Measurements from ENCODE around the gene CDV3.

The CDV3 gene

DNA sequence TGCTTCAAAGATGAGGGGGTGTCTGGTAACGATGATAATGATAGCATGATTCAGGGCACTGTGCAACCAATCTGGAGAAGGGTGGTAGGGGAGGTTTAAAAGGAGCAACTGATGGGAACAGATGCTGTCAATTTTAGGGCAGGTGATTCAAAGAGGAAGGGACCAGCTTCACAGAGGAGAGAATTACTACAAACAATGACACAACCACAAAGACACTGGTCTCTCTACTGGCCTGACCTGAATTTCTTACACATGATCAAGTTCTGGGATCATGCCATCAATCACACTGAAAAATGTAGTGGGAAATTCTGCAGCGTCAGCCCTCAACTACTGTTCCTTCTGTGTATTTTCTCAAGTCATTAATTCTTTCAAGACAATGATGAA lies 2.6 kb upstream of the CDV3 start:
- no peak overlapping the region for H3K9ac ChIP-seq (ENCODE audit: low read length)
- no peaks in the 10 kb centered on the region for H3K9me3 ChIP-seq (ENCODE audit: control insufficient read depth, low read length)
- peaks cover 38% of the 10 kb centered on the region for H3K4me1 ChIP-seq (ENCODE audit: control insufficient read depth, insufficient read depth, low read length)
- no peak overlapping the region for H3K4me3 ChIP-seq (ENCODE audit: low read length)
- peaks cover 2% of the 10 kb centered on the region for H3K36me3 ChIP-seq (ENCODE audit: control insufficient read depth, insufficient read depth, low read length)
- H3K27me3 ChIP-seq (ENCODE audit: control insufficient read depth, insufficient read depth, low read length), result no peaks in the 10 kb centered on the region

DNA sequence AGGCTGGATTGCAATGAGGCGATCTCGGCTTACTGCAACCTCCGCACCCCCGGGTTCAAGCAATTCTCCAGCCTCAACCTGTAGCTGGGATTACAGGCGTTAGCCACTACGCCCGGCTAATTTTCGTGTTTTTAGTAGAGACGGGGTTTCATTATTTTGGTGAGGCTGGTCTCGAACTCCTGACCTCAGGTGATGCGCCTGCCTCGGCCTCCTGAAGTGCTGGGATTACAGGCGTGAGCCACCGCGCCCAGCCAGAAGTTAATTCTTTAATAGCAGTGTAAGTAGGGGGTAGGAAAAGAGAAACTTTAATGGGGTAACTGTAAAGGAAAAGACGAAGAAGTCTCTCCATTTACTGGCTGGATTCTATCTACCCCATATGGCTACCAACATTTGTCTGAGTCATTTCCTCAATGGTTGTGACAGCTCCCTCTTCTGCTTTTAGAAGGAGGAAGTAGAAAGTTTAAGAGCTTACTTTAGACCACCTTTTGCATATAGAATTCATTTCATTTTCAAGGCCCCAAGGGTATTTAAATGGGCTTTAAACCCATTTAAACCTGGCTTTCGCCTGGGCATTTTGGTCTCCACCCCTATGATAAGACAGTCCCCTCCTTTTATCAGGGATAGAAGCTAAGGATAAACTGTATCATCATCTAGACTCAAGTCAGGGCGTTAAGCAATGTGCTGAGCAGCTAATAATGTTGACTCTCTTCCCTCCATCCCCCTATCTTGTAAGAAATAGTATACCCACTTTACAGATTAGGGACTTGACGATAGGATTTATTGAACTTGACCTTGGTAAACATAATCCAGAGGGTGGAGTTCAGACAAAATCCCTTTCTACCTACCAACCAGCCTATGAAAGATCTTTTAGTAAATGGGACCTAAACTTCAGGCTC lies 1.1 kb upstream of the CDV3 start:
- Histone ChIP-seq H3K4me3 (ENCODE audit: low read length) (peak overlapping the region; percentile 21), H3K9ac (ENCODE audit: low read length) (peak overlapping the region; percentile 49), H3K4me1 (ENCODE audit: control insufficient read depth, insufficient read depth, low read length) (peaks cover 38% of the 10 kb centered on the region), H3K27me3 (ENCODE audit: control insufficient read depth, insufficient read depth, low read length) (no peaks in the 10 kb centered on the region), H3K36me3 (ENCODE audit: control insufficient read depth, insufficient read depth, low read length) (peaks cover 4% of the 10 kb centered on the region), H3K9me3 (ENCODE audit: control insufficient read depth, low read length) (no peaks in the 10 kb centered on the region)

DNA sequence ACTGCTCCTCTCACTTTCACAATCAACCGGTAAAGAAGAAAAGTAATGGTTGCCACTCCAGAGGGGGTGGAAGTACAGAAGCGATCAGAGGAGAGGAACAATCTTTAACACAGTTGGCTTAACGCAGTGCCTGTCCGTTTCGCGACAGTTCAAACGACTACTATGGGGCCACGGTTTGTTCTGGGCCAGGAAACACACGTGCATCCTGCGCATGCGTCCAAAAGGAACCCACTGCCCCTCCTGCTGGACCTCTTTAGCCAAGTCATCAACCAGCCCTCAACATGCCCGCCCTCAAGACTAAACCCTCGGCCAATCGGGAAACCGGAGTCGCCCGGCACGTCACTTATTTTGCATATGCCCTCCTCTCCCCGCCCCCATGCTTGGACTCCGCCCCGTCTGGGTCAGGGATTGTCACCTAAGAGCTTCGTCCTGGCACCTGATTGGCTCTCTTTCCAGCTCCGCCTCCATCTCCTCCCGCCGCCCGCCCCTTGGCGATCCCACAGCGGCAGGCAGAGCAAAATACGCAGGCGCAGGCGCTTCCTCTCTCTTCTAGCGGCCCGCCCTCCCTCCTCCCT lies 345 bp upstream of the CDV3 start:
- H3K27me3 ChIP-seq (ENCODE audit: control insufficient read depth, insufficient read depth, low read length), result no peaks in the 10 kb centered on the region
- no peaks in the 10 kb centered on the region for H3K9me3 ChIP-seq (ENCODE audit: control insufficient read depth, low read length)
- peak overlapping the region; percentile 21 for H3K4me3 ChIP-seq (ENCODE audit: low read length)
- H3K4me1 ChIP-seq (ENCODE audit: control insufficient read depth, insufficient read depth, low read length), result peaks cover 38% of the 10 kb centered on the region
- H3K9ac ChIP-seq (ENCODE audit: low read length), result peak overlapping the region; percentile 57
- H3K36me3 ChIP-seq (ENCODE audit: control insufficient read depth, insufficient read depth, low read length), result peaks cover 4% of the 10 kb centered on the region

DNA sequence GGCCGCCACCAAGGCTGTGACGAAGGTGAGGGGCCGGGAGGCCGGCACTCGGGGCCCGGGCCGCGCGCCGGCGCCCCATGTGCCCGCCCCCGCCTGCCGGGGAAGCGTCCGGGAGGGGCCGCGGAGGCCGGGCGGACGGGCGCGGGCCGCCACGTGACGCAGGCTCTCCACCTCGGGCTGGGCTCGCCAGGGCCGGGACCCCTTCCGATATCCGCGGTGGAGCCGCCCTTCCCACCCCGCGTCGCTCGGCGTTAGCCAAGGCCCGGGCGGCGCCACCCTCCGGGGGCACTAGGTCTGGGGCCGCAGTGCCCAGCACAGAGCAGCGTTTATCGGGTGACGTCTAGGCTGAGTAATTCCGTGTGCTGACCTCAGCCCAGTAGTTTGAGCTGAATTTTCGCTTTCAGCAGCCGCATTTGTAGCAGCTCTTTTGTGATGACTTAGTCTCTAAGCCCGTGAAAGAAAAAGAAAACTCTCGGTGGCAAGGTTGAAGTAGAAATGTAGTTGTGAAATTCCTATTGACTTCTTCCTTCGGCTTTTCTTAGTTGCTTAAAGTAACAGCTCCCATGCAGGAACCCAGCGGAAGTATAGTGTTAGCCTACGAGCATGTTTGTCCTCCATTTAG lies 885 bp downstream of the CDV3 start:
- Histone ChIP-seq H3K9ac (ENCODE audit: low read length) (peak overlapping the region; percentile 86), H3K4me3 (ENCODE audit: low read length) (peak overlapping the region; percentile 53), H3K4me1 (ENCODE audit: control insufficient read depth, insufficient read depth, low read length) (peaks cover 32% of the 10 kb centered on the region), H3K9me3 (ENCODE audit: control insufficient read depth, low read length) (no peaks in the 10 kb centered on the region), H3K27me3 (ENCODE audit: control insufficient read depth, insufficient read depth, low read length) (no peaks in the 10 kb centered on the region), H3K36me3 (ENCODE audit: control insufficient read depth, insufficient read depth, low read length) (peaks cover 4% of the 10 kb centered on the region)

DNA sequence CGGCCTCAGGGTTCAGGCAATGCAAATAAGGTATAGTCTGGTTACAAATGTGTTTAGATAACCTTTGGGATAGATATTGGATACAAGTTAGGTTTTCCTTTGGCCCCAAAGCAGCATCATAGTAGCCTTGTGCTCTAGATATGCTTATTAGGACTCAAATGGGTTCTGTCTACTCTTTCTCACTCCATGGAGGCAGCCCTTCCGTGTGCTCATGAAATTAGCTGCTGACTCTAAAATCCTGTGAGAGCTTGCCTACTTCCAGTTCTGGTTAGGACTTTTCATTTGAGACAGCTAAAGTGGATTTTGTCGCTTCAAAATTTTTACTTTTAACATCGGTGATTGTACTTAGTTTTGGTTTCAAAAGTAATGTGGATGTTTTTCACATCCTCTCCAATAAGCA lies 1.6 kb downstream of the CDV3 start:
- peaks cover 4% of the 10 kb centered on the region for H3K36me3 ChIP-seq (ENCODE audit: control insufficient read depth, insufficient read depth, low read length)
- H3K4me1 ChIP-seq (ENCODE audit: control insufficient read depth, insufficient read depth, low read length), result peaks cover 25% of the 10 kb centered on the region
- no peaks in the 10 kb centered on the region for H3K9me3 ChIP-seq (ENCODE audit: control insufficient read depth, low read length)
- no peaks in the 10 kb centered on the region for H3K27me3 ChIP-seq (ENCODE audit: control insufficient read depth, insufficient read depth, low read length)
- peak overlapping the region; percentile 53 for H3K4me3 ChIP-seq (ENCODE audit: low read length)
- H3K9ac ChIP-seq (ENCODE audit: low read length), result peak overlapping the region; percentile 86

DNA sequence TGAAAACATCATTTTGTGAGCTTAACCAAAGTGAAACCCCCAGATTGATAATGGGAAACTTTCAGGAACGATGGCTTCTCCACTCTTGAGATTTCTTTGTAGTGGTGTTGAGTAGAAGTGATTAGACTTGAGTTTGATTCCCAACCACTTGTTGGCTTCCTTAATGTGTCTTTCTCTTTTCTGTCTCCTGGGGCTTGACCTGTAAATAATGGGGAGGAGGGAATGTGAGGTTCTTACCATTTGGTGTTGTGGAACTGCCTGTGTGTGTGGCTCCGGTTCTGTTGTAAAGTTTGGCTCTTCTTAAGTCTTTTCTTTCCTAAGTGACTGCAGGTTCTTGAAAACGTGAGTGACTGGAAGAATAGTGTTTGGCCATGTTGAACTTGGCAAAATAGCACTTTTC lies 2.7 kb downstream of the CDV3 start:
- Histone ChIP-seq H3K4me3 (ENCODE audit: low read length) (no peak overlapping the region), H3K9me3 (ENCODE audit: control insufficient read depth, low read length) (no peaks in the 10 kb centered on the region), H3K27me3 (ENCODE audit: control insufficient read depth, insufficient read depth, low read length) (no peaks in the 10 kb centered on the region), H3K9ac (ENCODE audit: low read length) (peak overlapping the region; percentile 48), H3K36me3 (ENCODE audit: control insufficient read depth, insufficient read depth, low read length) (peaks cover 4% of the 10 kb centered on the region), H3K4me1 (ENCODE audit: control insufficient read depth, insufficient read depth, low read length) (peaks cover 16% of the 10 kb centered on the region)

DNA sequence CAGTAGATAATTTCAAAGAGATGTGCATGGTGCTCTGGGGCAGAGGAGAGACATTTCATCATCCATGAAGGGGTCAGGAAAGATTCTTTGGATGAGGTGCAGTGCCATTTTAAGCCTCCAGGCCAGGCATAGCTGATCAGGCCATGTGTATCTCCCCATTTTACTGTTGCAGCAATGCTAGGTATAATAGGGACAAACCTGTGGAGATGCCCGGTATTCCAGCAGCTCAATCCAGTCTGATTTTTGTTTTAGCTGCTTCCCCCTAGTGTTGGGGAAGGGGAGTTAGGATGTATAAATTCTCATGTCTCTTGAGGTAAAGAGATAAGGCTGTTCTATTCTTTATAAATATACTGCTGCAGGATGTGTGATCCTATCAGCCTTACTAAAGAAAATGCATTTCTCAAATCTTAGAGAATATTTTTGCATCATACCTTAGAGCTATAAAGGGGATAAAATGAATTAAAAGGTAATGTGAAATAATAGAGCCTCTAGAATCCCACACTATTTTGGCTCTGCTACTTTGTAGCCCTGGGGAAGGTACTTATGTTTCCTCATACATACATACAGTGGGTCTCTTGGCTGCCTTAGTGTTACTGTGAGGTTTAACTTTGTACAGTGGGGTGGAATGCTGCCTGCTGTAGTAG lies 5.2 kb downstream of the CDV3 start:
- Histone ChIP-seq H3K4me1 (ENCODE audit: control insufficient read depth, insufficient read depth, low read length) (peaks cover 9% of the 10 kb centered on the region), H3K4me3 (ENCODE audit: low read length) (no peak overlapping the region), H3K27me3 (ENCODE audit: control insufficient read depth, insufficient read depth, low read length) (no peaks in the 10 kb centered on the region), H3K36me3 (ENCODE audit: control insufficient read depth, insufficient read depth, low read length) (peaks cover 4% of the 10 kb centered on the region), H3K9me3 (ENCODE audit: control insufficient read depth, low read length) (no peaks in the 10 kb centered on the region), H3K9ac (ENCODE audit: low read length) (no peak overlapping the region)

DNA sequence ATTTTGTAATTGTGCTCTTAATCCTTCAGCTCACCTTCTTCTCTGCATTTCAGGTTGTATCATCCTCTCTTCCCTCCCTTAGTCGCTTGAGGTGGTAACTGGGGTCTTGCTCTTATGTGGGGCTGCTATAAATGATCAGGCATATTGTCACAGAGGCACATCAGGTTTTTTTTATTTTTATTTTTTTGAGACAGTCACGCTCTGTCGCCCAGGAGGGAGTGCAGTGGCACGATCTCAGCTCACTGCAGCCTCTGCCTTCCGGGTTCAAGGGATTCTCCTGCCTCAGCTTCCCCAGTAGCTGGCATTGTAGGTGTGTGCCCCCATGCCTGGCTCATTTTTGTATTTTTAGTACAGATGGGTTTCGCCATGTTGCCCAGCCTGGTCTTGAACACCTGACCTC lies 9.9 kb downstream of the CDV3 start:
- H3K4me1 ChIP-seq (ENCODE audit: control insufficient read depth, insufficient read depth, low read length), result peaks cover 7% of the 10 kb centered on the region

DNA sequence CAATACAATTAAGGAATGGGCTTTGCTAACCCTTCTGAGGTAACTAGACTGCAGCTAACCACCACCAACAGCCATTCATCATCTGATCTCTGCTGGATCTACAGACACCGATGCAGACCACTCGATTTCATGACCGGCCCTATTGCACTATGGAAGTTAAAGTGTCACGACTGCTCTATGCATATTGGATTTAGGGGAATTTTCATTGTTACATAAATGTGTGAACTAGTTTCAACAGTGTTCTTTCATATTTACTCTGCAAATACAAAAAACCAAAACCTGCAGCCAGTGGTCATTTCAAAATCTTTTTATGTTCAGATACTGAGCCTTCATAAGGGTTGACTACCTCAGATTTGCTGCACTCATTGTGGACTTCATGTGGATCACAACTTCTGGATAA lies 14.5 kb downstream of the CDV3 start:
- no peaks in the 10 kb centered on the region for H3K4me1 ChIP-seq (ENCODE audit: control insufficient read depth, insufficient read depth, low read length)
- H3K4me3 ChIP-seq (ENCODE audit: low read length), result no peak overlapping the region
- no peaks in the 10 kb centered on the region for H3K36me3 ChIP-seq (ENCODE audit: control insufficient read depth, insufficient read depth, low read length)
- no peaks in the 10 kb centered on the region for H3K27me3 ChIP-seq (ENCODE audit: control insufficient read depth, insufficient read depth, low read length)
- H3K9me3 ChIP-seq (ENCODE audit: control insufficient read depth, low read length), result no peaks in the 10 kb centered on the region
- H3K9ac ChIP-seq (ENCODE audit: low read length), result no peak overlapping the region

More for the DNA sequence above, 9.9 kb downstream of the CDV3 start:
- Histone ChIP-seq H3K9ac (ENCODE audit: low read length) (no peak overlapping the region), H3K27me3 (ENCODE audit: control insufficient read depth, insufficient read depth, low read length) (no peaks in the 10 kb centered on the region), H3K4me3 (ENCODE audit: low read length) (no peak overlapping the region), H3K9me3 (ENCODE audit: control insufficient read depth, low read length) (no peaks in the 10 kb centered on the region), H3K36me3 (ENCODE audit: control insufficient read depth, insufficient read depth, low read length) (no peaks in the 10 kb centered on the region)

DNA sequence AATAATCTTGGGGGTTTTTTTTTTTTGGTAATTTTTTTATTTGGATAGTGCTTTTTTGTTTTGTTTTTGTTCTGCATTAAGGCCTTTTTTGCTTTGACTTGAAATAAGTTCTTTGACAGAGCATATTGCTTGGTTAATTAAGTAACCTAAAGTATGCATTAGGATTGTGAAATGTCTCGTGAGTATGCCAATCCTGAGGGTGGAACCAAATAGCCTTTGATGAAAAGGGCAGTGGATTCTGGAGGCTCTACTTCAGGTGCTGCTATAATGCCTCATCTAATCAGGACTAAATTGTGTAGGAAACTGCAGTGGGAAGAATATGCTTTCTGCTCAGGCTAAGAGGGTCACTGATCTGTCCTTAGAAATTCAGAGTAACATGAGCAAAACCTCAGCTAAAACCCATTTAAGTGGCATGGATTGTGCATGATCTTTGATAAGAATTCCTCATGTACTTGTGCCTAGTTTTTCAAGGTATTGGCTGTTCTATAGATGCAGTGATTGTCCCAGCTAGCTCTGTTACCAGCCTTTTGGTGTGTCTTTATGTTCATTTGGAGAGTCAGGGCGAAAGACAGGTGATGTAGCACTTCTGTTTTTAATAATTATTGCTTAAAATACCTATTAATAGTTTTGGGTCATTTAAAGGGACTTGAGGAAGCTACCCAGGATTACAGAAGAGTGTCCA lies 15.4 kb downstream of the CDV3 start:
- no peak overlapping the region for H3K4me3 ChIP-seq (ENCODE audit: low read length)
- no peaks in the 10 kb centered on the region for H3K27me3 ChIP-seq (ENCODE audit: control insufficient read depth, insufficient read depth, low read length)
- H3K36me3 ChIP-seq (ENCODE audit: control insufficient read depth, insufficient read depth, low read length), result no peaks in the 10 kb centered on the region
- H3K4me1 ChIP-seq (ENCODE audit: control insufficient read depth, insufficient read depth, low read length), result no peaks in the 10 kb centered on the region
- H3K9me3 ChIP-seq (ENCODE audit: control insufficient read depth, low read length), result no peaks in the 10 kb centered on the region
- H3K9ac ChIP-seq (ENCODE audit: low read length), result no peak overlapping the region

DNA sequence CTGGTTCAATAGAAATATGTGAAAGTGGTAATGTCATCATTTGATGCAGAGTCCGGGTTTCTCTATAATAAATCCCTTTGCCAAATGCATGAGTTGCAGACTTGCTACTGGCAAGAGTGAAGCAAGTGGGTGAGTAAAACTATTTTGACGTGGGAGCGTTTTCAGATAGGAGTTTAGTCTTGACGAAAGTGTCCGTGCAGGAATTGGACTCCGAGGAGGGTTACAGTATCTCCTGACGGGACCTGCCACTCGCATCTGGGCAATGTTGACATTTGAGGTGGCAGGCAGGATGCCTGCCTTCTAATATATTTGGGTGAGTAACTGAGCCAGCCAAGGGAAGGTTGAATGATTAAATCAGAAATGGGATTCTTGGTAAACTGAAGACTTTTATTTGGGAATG lies 16.0 kb downstream of the CDV3 start:
- Histone ChIP-seq H3K4me1 (ENCODE audit: control insufficient read depth, insufficient read depth, low read length) (no peaks in the 10 kb centered on the region), H3K4me3 (ENCODE audit: low read length) (no peak overlapping the region), H3K27me3 (ENCODE audit: control insufficient read depth, insufficient read depth, low read length) (no peaks in the 10 kb centered on the region), H3K9ac (ENCODE audit: low read length) (no peak overlapping the region), H3K36me3 (ENCODE audit: control insufficient read depth, insufficient read depth, low read length) (no peaks in the 10 kb centered on the region), H3K9me3 (ENCODE audit: control insufficient read depth, low read length) (no peaks in the 10 kb centered on the region)
